SU-DHL-6 (cell line): ENCODE measurements around the gene TIAM2.

Source experiments
- EZH2phosphoT487 ChIP-seq: fragments of 200-600 bp; sonication (generic), shearing (Covaris generic); conservative IDR thresholded peaks from 2 replicates; pipeline ENCODE4 v1.6.1; 2018; ENCODE audit warnings: mild to moderate bottlenecking, antibody characterized with exemption, low read length, moderate library complexity, mixed read lengths
- TF ChIP-seq, protein P1 (sequence below): fragments of 200-600 bp; sonication (generic); IDR thresholded peaks from one replicate; pipeline ENCODE4 v1.5.1; 2017; ENCODE audit warnings: antibody characterized with exemption, mild to moderate bottlenecking, low read length, moderate library complexity; ENCODE audit not compliant: insufficient read depth, poor library complexity, severe bottlenecking

DNA sequence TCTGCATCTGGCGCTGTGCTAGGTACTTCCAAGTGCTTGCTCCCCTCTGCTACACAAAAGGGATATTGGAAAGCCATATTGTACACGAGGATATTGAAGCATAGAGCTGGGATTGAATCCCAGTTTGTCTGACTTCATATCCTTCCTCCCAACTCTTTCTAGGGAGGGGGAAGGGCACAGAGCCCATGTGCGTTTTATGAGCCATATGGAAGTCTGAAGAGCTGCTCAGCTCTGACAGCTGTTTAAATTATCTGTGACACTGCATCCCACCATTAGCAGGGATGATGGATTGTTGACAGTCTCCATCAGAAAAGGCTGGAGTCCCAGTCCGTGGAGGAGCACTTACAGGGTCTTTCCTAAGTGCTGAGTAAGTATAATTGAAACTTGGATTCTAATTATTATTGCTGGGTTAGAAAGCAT is 18.4 kb downstream of the TIAM2 start:
- no peak for TF ChIP-seq EZH2phosphoT487
- TF ChIP-seq, protein P1, sequence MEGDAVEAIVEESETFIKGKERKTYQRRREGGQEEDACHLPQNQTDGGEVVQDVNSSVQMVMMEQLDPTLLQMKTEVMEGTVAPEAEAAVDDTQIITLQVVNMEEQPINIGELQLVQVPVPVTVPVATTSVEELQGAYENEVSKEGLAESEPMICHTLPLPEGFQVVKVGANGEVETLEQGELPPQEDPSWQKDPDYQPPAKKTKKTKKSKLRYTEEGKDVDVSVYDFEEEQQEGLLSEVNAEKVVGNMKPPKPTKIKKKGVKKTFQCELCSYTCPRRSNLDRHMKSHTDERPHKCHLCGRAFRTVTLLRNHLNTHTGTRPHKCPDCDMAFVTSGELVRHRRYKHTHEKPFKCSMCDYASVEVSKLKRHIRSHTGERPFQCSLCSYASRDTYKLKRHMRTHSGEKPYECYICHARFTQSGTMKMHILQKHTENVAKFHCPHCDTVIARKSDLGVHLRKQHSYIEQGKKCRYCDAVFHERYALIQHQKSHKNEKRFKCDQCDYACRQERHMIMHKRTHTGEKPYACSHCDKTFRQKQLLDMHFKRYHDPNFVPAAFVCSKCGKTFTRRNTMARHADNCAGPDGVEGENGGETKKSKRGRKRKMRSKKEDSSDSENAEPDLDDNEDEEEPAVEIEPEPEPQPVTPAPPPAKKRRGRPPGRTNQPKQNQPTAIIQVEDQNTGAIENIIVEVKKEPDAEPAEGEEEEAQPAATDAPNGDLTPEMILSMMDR: no peak
